Esophagus muscularis mucosa (tissue), 4 donors: ENCODE data around the gene KLC1. TPM values are rescaled to one million over a fixed set of nuclear protein-coding genes. Genes with fewer than 3 reads are reported as not detected.

Experiments
- DNase-seq: peaks from one replicate; pipeline ENCODE4 v3.0.0-alpha.2; 2017; ENCODE audit errors: extremely low spot score
- H3K27ac ChIP-seq, 4 donors: fragments of 200-600 bp; sonication (generic); replicated peaks in 1 of 4; 1 replicate in 3 of 4; 2 replicates in 1 of 4; pipeline ENCODE4 v1.5.1; 2016 to 2019; ENCODE audit warnings: mild to moderate bottlenecking in 1 of 4
- H3K27me3 ChIP-seq, 4 donors: fragments of 200-600 bp; sonication (generic); one replicate each; pipeline versions ENCODE4 v1.5.1 to v1.6.0; 2016 to 2019
- H3K36me3 ChIP-seq, 4 donors: fragments of 200-600 bp; sonication (generic); one replicate each; pipeline ENCODE4 v1.5.1; 2016 to 2019
- H3K4me1 ChIP-seq, 4 donors: fragments of 200-600 bp; sonication (generic); one replicate each; pipeline ENCODE4 v1.5.1; 2016 to 2019
- H3K4me3 ChIP-seq, 4 donors: fragments of 200-600 bp; sonication (generic); 1 replicate in 2 of 4; 2 replicates in 2 of 4; pipeline ENCODE4 v1.5.1; 2016 to 2019; ENCODE audit warnings: mild to moderate bottlenecking in 4 of 4, moderate library complexity in 1 of 4
- H3K9me3 ChIP-seq, 4 donors: fragments of 200-600 bp; sonication (generic); 1 replicate in 3 of 4; 2 replicates in 1 of 4; pipeline ENCODE4 v1.5.1; 2016 to 2019
- CTCF ChIP-seq, 3 experiments: fragments of 200-600 bp in 2 of 3; fragments of 450-650 bp in 1 of 3; sonication (generic) in 2 of 3; IDR thresholded peaks; one replicate each; pipeline ENCODE4 v1.5.1; 2017 to 2019; ENCODE audit warnings: antibody characterized with exemption in 3 of 3, mild to moderate bottlenecking in 2 of 3, moderate library complexity in 1 of 3
- EP300 ChIP-seq: sonication (generic); formaldehyde crosslinking; IDR thresholded peaks from one replicate; pipeline ENCODE4 v1.6.1; 2017; ENCODE audit warnings: antibody characterized with exemption
- POLR2A ChIP-seq: fragments of 450-650 bp; IDR thresholded peaks from one replicate; pipeline ENCODE4 v1.6.1; 2017; ENCODE audit warnings: antibody characterized with exemption, moderate library complexity, mild to moderate bottlenecking, low read depth
- POLR2AphosphoS5 ChIP-seq, 2 donors: sonication (generic); formaldehyde crosslinking; IDR thresholded peaks; one replicate each; pipeline ENCODE4 v1.6.1; 2017; ENCODE audit warnings: antibody characterized with exemption in 2 of 2
- WGBS: methylation state at CpG from one replicate; pipeline ENCODE4 v1.1.5; 2018; 5-methylcytosine and 5-hydroxymethylcytosine counted together
- intact Hi-C: fragments of 100-400 bp; cut with DNase I; formaldehyde crosslinking; loops from one replicate; pipeline ENCODE4 v1.15.1; 2023
- total RNA-seq, 4 donors: library from RNA; depleted of rRNA; stranded (reverse); fragments of >200 nt; gene quantifications; one replicate each; pipeline versions ENCODE4 v1.1.0 to v1.2.1, GENCODE V29; 2016

KLC1 gene
- total RNA-seq, 4 donors from 2014 or later = 285 to 343 (median 312) TPM

GRCh38 chr14:103623883-103624482 lies 5.0 kb upstream of the KLC1 start:
- WGBS = 59% methylated on average over 12 of the region's 16 CpGs
- Histone ChIP-seq H3K27ac (peak overlapping the region; percentile 36 to 73 (median 63)), H3K4me1 (peaks cover 35 to 37% (median 35%) of the 10 kb centered on the region in 4 donors), H3K36me3 (no peaks in the 10 kb centered on the region), H3K9me3 (no peaks in the 10 kb centered on the region), H3K4me3 (no peak overlapping the region), H3K27me3 (no peaks in the 10 kb centered on the region)
- TF ChIP-seq EP300 (no peak), CTCF (IDR thresholded peaks at IDR 0.05) (no peak), POLR2AphosphoS5 (IDR thresholded peaks at IDR 0.05) (no peak), POLR2A (no peak)
- no peak for DNase-seq
- intact Hi-C loops = no loop called here

- 18% methylated on average over 9 of the region's 10 CpGs for WGBS
- peak; percentile 93 for DNase-seq
- H3K4me3 ChIP-seq = no peak overlapping the region
- H3K27me3 ChIP-seq = no peaks in the 10 kb centered on the region
- no peaks in the 10 kb centered on the region for H3K36me3 ChIP-seq
- intact Hi-C loops = loop anchor here (5.0 kb wide), 1 partner anchor 48 kb away; no protein-coding TSS in a partner anchor
- TF ChIP-seq POLR2A (no peak), POLR2AphosphoS5 (IDR thresholded peaks at IDR 0.05) (peak; percentile 50 to 81), CTCF (IDR thresholded peaks at IDR 0.05) (no peak)
- H3K9me3 ChIP-seq = no peaks in the 10 kb centered on the region
- peaks cover 35 to 37% (median 35%) of the 10 kb centered on the region in 4 donors for H3K4me1 ChIP-seq
- H3K27ac ChIP-seq = peak overlapping the region; percentile 36 to 73 (median 63)
These were observed 4.2 kb upstream of the KLC1 start for GRCh38 chr14:103624860-103625259.

- peaks cover 39 to 42% (median 41%) of the 10 kb centered on the region in 4 donors for H3K4me1 ChIP-seq
- H3K27me3 ChIP-seq = no peaks in the 10 kb centered on the region
- intact Hi-C loops = loop anchor here (5.0 kb wide), 1 partner anchor 48 kb away; no protein-coding TSS in a partner anchor
- no peaks in the 10 kb centered on the region for H3K9me3 ChIP-seq
- DNase-seq = no peak
- peak overlapping the region; percentile 36 to 73 (median 63) for H3K27ac ChIP-seq
- 57% methylated on average over 11 of the region's 11 CpGs for WGBS
- no peaks in the 10 kb centered on the region for H3K36me3 ChIP-seq
- TF ChIP-seq POLR2AphosphoS5 (IDR thresholded peaks at IDR 0.05) = no peak
- TF ChIP-seq CTCF (IDR thresholded peaks at IDR 0.05) = no peak
- no peak for TF ChIP-seq EP300
- TF ChIP-seq POLR2A = no peak
- H3K4me3 ChIP-seq = no peak overlapping the region
These were observed 3.5 kb upstream of the KLC1 start for GRCh38 chr14:103625356-103626095.

GRCh38 chr14:103626146-103626850 lies 2.7 kb upstream of the KLC1 start:
- intact Hi-C loops = loop anchor here (5.0 kb wide), 1 partner anchor 49 kb away; no protein-coding TSS in a partner anchor
- DNase-seq = no peak
- 79% methylated on average over 5 of the region's 5 CpGs for WGBS
- no peaks in the 10 kb centered on the region for H3K9me3 ChIP-seq
- no peak overlapping the region for H3K4me3 ChIP-seq
- H3K27ac ChIP-seq = peak overlapping the region in 2 of 4 donors; percentile 20 to 98
- H3K4me1 ChIP-seq = peaks cover 46 to 50% (median 48%) of the 10 kb centered on the region in 4 donors
- H3K27me3 ChIP-seq = no peaks in the 10 kb centered on the region
- no peaks in the 10 kb centered on the region for H3K36me3 ChIP-seq
- no peak for TF ChIP-seq EP300
- no peak for TF ChIP-seq POLR2A
- no peak for TF ChIP-seq POLR2AphosphoS5 (IDR thresholded peaks at IDR 0.05)
- TF ChIP-seq CTCF (IDR thresholded peaks at IDR 0.05) = no peak
